ENCODE measurements around the gene TOB2.

Gene TOB2

DNA sequence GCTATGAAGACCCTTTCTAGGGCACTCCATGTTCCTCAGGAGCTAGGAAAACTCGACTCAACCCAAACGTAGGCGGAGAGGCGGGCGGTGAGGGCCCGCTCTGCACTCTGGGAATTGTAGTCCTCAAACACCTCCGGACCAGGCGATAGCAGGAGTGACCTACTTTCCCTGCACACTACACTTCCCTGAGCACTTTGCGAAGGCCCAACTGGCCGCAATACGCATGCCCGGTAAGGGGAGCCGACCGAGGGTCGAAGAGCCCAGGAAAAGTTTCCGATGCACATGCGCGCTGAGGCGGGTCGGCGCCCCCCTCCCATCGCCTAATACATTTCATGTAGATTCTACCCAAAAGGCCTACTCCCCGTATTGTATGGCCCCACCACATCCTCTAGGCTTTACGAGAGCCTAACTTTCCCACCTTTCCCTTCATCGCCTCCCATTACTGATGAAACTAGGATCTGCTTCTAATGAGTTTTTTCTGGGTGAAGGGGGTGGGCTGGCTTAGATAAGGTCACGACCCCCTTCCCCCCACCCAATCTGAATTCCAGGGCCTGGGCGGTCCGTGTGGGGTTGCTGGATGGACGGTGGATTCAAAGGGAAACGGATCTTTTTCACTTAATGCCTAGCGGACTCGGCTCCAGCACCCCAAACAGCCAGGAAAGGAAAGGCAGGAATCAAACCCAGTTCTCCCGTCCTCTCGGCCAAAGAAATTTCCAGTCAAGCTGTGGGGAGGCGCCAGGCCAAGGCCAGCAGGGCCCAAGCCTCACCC is 2.1 kb downstream of the TOB2 start (continued):
- TF ChIP-seq, protein P1, sequence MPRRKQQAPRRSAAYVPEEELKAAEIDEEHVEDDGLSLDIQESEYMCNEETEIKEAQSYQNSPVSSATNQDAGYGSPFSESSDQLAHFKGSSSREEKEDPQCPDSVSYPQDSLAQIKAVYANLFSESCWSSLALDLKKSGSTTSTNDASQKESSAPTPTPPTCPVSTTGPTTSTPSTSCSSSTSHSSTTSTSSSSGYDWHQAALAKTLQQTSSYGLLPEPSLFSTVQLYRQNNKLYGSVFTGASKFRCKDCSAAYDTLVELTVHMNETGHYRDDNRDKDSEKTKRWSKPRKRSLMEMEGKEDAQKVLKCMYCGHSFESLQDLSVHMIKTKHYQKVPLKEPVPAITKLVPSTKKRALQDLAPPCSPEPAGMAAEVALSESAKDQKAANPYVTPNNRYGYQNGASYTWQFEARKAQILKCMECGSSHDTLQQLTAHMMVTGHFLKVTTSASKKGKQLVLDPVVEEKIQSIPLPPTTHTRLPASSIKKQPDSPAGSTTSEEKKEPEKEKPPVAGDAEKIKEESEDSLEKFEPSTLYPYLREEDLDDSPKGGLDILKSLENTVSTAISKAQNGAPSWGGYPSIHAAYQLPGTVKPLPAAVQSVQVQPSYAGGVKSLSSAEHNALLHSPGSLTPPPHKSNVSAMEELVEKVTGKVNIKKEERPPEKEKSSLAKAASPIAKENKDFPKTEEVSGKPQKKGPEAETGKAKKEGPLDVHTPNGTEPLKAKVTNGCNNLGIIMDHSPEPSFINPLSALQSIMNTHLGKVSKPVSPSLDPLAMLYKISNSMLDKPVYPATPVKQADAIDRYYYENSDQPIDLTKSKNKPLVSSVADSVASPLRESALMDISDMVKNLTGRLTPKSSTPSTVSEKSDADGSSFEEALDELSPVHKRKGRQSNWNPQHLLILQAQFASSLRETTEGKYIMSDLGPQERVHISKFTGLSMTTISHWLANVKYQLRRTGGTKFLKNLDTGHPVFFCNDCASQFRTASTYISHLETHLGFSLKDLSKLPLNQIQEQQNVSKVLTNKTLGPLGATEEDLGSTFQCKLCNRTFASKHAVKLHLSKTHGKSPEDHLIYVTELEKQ (tag by site-specific recombination; IDR thresholded peaks at IDR 0.05; ENCODE audit: borderline replicate concordance) = no peak
- TF ChIP-seq ZNF221 (tag by site-specific recombination; IDR thresholded peaks at IDR 0.05; ENCODE audit: borderline replicate concordance) (0 out of 2 replicates have a peak, but pooled peaks have one; percentile 78), KLF16 (tag by site-specific recombination; IDR thresholded peaks at IDR 0.05) (no peak), ZNF114 (tag by site-specific recombination; IDR thresholded peaks at IDR 0.05) (no peak), ZNF324 (tag by site-specific recombination; IDR thresholded peaks at IDR 0.05) (0 out of 2 replicates have a peak, but pooled peaks have one; percentile 26), ZBTB17 (tag by site-specific recombination; IDR thresholded peaks at IDR 0.05) (peak; percentile 95), GLI2 (tag by site-specific recombination; IDR thresholded peaks at IDR 0.05; ENCODE audit: borderline replicate concordance, low read depth) (no peak), ZNF677 (tag by site-specific recombination; IDR thresholded peaks at IDR 0.05) (no peak), ZNF76 (tag by site-specific recombination; IDR thresholded peaks at IDR 0.05; ENCODE audit: borderline replicate concordance, low read depth) (peak; percentile 96), ZBTB8A (tag by site-specific recombination; IDR thresholded peaks at IDR 0.05) (0 out of 2 replicates have a peak, but pooled peaks have one; percentile 32), ZNF10 (tag by site-specific recombination; IDR thresholded peaks at IDR 0.05) (no peak)
- TF ChIP-seq, protein P2, sequence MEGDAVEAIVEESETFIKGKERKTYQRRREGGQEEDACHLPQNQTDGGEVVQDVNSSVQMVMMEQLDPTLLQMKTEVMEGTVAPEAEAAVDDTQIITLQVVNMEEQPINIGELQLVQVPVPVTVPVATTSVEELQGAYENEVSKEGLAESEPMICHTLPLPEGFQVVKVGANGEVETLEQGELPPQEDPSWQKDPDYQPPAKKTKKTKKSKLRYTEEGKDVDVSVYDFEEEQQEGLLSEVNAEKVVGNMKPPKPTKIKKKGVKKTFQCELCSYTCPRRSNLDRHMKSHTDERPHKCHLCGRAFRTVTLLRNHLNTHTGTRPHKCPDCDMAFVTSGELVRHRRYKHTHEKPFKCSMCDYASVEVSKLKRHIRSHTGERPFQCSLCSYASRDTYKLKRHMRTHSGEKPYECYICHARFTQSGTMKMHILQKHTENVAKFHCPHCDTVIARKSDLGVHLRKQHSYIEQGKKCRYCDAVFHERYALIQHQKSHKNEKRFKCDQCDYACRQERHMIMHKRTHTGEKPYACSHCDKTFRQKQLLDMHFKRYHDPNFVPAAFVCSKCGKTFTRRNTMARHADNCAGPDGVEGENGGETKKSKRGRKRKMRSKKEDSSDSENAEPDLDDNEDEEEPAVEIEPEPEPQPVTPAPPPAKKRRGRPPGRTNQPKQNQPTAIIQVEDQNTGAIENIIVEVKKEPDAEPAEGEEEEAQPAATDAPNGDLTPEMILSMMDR (tag by site-specific recombination; IDR thresholded peaks at IDR 0.05) = no peak
- TF ChIP-seq, protein P3, sequence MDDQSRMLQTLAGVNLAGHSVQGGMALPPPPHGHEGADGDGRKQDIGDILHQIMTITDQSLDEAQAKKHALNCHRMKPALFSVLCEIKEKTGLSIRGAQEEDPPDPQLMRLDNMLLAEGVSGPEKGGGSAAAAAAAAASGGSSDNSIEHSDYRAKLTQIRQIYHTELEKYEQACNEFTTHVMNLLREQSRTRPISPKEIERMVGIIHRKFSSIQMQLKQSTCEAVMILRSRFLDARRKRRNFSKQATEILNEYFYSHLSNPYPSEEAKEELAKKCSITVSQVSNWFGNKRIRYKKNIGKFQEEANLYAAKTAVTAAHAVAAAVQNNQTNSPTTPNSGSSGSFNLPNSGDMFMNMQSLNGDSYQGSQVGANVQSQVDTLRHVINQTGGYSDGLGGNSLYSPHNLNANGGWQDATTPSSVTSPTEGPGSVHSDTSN (CRISPR knock-in tag; IDR thresholded peaks at IDR 0.05) = no peak
- TF ChIP-seq, protein P4, sequence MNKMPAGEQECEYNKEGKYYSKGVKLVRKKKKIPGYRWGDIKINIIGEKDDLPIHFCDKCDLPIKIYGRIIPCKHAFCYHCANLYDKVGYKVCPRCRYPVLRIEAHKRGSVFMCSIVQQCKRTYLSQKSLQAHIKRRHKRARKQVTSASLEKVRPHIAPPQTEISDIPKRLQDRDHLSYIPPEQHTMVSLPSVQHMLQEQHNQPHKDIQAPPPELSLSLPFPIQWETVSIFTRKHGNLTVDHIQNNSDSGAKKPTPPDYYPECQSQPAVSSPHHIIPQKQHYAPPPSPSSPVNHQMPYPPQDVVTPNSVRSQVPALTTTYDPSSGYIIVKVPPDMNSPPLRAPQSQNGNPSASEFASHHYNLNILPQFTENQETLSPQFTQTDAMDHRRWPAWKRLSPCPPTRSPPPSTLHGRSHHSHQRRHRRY (tag by site-specific recombination; IDR thresholded peaks at IDR 0.05) = no peak
- TF ChIP-seq, protein P5, sequence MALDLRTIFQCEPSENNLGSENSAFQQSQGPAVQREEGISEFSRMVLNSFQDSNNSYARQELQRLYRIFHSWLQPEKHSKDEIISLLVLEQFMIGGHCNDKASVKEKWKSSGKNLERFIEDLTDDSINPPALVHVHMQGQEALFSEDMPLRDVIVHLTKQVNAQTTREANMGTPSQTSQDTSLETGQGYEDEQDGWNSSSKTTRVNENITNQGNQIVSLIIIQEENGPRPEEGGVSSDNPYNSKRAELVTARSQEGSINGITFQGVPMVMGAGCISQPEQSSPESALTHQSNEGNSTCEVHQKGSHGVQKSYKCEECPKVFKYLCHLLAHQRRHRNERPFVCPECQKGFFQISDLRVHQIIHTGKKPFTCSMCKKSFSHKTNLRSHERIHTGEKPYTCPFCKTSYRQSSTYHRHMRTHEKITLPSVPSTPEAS (tag by site-specific recombination; IDR thresholded peaks at IDR 0.05) = no peak
- TF ChIP-seq, protein P6, sequence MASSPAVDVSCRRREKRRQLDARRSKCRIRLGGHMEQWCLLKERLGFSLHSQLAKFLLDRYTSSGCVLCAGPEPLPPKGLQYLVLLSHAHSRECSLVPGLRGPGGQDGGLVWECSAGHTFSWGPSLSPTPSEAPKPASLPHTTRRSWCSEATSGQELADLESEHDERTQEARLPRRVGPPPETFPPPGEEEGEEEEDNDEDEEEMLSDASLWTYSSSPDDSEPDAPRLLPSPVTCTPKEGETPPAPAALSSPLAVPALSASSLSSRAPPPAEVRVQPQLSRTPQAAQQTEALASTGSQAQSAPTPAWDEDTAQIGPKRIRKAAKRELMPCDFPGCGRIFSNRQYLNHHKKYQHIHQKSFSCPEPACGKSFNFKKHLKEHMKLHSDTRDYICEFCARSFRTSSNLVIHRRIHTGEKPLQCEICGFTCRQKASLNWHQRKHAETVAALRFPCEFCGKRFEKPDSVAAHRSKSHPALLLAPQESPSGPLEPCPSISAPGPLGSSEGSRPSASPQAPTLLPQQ (tag by site-specific recombination; IDR thresholded peaks at IDR 0.05) = peak; percentile 97
- TF ChIP-seq, protein P7, sequence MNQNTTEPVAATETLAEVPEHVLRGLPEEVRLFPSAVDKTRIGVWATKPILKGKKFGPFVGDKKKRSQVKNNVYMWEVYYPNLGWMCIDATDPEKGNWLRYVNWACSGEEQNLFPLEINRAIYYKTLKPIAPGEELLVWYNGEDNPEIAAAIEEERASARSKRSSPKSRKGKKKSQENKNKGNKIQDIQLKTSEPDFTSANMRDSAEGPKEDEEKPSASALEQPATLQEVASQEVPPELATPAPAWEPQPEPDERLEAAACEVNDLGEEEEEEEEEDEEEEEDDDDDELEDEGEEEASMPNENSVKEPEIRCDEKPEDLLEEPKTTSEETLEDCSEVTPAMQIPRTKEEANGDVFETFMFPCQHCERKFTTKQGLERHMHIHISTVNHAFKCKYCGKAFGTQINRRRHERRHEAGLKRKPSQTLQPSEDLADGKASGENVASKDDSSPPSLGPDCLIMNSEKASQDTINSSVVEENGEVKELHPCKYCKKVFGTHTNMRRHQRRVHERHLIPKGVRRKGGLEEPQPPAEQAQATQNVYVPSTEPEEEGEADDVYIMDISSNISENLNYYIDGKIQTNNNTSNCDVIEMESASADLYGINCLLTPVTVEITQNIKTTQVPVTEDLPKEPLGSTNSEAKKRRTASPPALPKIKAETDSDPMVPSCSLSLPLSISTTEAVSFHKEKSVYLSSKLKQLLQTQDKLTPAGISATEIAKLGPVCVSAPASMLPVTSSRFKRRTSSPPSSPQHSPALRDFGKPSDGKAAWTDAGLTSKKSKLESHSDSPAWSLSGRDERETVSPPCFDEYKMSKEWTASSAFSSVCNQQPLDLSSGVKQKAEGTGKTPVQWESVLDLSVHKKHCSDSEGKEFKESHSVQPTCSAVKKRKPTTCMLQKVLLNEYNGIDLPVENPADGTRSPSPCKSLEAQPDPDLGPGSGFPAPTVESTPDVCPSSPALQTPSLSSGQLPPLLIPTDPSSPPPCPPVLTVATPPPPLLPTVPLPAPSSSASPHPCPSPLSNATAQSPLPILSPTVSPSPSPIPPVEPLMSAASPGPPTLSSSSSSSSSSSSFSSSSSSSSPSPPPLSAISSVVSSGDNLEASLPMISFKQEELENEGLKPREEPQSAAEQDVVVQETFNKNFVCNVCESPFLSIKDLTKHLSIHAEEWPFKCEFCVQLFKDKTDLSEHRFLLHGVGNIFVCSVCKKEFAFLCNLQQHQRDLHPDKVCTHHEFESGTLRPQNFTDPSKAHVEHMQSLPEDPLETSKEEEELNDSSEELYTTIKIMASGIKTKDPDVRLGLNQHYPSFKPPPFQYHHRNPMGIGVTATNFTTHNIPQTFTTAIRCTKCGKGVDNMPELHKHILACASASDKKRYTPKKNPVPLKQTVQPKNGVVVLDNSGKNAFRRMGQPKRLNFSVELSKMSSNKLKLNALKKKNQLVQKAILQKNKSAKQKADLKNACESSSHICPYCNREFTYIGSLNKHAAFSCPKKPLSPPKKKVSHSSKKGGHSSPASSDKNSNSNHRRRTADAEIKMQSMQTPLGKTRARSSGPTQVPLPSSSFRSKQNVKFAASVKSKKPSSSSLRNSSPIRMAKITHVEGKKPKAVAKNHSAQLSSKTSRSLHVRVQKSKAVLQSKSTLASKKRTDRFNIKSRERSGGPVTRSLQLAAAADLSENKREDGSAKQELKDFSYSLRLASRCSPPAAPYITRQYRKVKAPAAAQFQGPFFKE (tag by site-specific recombination; IDR thresholded peaks at IDR 0.05; ENCODE audit: borderline replicate concordance) = 0 out of 2 replicates have a peak, but pooled peaks have one; percentile 82
- TF ChIP-seq, protein P8, sequence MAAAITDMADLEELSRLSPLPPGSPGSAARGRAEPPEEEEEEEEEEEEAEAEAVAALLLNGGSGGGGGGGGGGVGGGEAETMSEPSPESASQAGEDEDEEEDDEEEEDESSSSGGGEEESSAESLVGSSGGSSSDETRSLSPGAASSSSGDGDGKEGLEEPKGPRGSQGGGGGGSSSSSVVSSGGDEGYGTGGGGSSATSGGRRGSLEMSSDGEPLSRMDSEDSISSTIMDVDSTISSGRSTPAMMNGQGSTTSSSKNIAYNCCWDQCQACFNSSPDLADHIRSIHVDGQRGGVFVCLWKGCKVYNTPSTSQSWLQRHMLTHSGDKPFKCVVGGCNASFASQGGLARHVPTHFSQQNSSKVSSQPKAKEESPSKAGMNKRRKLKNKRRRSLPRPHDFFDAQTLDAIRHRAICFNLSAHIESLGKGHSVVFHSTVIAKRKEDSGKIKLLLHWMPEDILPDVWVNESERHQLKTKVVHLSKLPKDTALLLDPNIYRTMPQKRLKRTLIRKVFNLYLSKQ (tag by site-specific recombination; IDR thresholded peaks at IDR 0.05; ENCODE audit: borderline replicate concordance) = no peak
